ENCODE results near the gene GZMM.

The GZMM gene

GRCh38 chr19:556611-557382, 12.9 kb downstream of the GZMM start:
- TF ChIP-seq CTCF (IDR thresholded peaks at IDR 0.05; ENCODE audit: insufficient read depth, low read depth, low read length, missing control alignments), result no peak
- no peak for DNase-seq (ENCODE audit: low read depth)
- no peak overlapping the region for H3K4me3 ChIP-seq (ENCODE audit: low read depth, low read length)

DNA sequence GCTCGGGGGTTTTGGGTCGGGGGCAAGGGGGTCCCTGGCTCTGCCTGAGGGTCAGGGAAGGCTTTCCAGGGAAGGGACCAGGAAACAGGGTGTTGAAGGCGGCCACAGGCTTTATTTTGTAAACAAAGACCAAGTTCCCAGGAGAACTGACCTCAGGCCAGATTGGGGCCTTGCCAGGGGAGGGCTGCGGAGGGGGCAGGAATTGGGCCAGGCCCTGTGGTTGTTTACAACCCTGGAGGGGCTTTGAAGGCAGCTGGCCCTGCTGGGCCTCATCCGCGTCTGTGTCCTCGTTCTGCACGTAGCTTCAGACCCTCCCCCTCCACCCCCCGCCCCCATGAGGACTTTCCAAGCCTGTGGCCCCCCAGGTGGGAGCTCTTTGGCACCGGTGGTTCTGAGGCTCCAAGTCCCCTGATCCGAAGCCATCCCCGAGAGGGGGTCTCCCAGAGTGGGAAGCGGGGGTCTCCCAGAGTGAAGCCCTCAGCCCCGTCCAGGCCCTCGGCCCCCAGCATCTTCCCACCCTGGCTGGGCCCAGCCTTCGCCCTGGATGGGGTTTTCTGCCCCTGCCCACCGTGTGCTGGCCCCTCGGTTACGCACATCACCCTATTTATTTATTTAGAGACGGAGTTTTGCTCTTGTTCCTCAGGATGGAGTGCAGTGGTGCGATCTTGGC, 15.1 kb downstream of the GZMM start:
- TF ChIP-seq CTCF (IDR thresholded peaks at IDR 0.05; ENCODE audit: insufficient read depth, low read depth, low read length, missing control alignments), result no peak
- DNase-seq (ENCODE audit: low read depth), result no peak
- H3K4me3 ChIP-seq (ENCODE audit: low read depth, low read length), result no peak overlapping the region

DNA sequence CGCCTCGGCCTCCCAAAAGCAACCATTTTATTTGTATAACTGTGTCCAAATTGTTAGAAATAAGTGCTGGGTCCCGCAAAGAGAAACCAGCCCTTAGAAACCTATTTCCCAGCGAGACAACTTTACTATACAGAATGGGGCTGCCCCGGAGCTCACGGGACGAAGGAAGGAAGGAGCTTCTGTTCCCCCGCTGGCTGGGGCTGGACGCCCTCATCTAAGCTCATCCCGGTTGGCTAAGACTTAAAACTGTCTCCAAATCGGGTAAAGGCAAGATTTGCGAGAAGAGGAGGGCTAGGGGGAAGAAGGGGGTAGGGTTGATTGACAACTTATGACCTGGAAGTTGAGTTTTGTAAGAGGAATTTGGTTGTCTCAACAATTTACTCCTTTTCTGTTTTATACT, 16.3 kb downstream of the GZMM start:
- no peak for DNase-seq (ENCODE audit: low read depth)
- H3K4me3 ChIP-seq (ENCODE audit: low read depth, low read length), result no peak overlapping the region
- no peak for TF ChIP-seq CTCF (IDR thresholded peaks at IDR 0.05; ENCODE audit: insufficient read depth, low read depth, low read length, missing control alignments)

- no peak overlapping the region for H3K4me3 ChIP-seq (ENCODE audit: low read depth, low read length)
- no peak for DNase-seq (ENCODE audit: low read depth)
- no peak for TF ChIP-seq CTCF (IDR thresholded peaks at IDR 0.05; ENCODE audit: insufficient read depth, low read depth, low read length, missing control alignments)
These were observed 22.6 kb downstream of the GZMM start for GRCh38 chr19:566403-566802.

DNA sequence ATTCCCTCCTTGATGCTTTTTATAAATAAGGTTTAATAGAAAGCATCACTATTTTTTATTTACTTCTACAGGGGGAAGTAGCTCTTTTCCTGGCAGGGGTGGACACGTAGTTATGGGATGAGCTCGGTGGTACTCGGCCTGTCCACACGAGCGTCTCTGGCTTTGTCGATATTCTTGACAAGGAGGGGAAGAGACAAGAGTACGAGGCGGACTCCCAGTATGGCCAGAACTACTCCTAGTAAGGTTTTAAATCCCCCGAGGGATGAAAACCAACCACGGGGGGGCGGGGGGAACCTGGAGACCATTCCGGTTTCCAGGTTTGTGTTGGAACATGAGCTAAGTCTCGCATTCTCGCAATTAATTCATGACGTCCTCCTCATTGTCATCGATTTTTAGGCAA, 23.0 kb downstream of the GZMM start:
- H3K4me3 ChIP-seq (ENCODE audit: low read depth, low read length), result no peak overlapping the region
- TF ChIP-seq CTCF (IDR thresholded peaks at IDR 0.05; ENCODE audit: insufficient read depth, low read depth, low read length, missing control alignments), result no peak
- DNase-seq (ENCODE audit: low read depth), result no peak

DNA sequence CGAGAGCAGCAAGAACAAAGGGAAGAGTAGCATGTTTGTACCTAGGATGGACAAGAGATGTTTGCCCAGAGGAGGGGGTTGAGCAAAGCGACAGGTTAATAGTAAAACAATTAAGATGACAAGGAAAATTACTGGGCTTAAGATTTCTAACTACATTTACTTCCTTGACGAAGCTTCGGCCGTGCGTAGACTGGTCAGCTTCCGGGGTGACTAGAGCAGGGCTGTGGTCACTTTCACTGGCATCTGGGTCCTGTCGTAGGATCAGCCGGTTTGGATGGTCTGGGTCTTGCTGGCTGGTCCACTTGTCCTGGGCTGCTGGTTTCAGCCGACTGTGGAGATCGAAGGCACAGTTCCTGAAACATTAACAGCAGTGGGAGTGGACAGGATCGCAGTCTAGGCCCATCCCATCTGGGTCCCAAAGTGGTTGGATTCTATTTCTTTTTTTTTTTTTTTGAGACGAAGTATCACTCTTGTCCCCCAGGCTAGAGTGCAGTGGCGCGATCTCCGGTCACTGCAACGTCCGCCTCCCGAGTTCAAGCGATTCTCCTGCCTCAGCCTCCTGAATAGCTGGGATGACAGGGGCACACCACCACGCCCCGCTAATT, 23.5 kb downstream of the GZMM start:
- DNase-seq (ENCODE audit: low read depth), result no peak
- no peak for TF ChIP-seq CTCF (IDR thresholded peaks at IDR 0.05; ENCODE audit: insufficient read depth, low read depth, low read length, missing control alignments)

More for the DNA sequence above, 23.5 kb downstream of the GZMM start:
- no peak overlapping the region for H3K4me3 ChIP-seq (ENCODE audit: low read depth, low read length)

Measured in GM12865 (cell line).